Endothelial cell of umbilical vein (primary cell): ENCODE results near the gene GPR27. TPM values are rescaled to one million over a fixed set of nuclear protein-coding genes. Genes with fewer than 3 reads are reported as not detected.

ENCODE experiments used
- BruUV-seq: library from RNA; stranded (reverse); fragments of 400-500 nt; replicated peaks from 2 replicates; lab custom pipeline; 2021; lab: Mats Ljungman, UMichigan
- CTCF ChIA-PET: fragments of 300-600, 350-600 bp; sonication (Branson Sonifier 250); formaldehyde crosslinking; loops from one replicate; lab custom pipeline; 2021; ENCODE audit warnings: antibody characterized with exemption, inconsistent platforms; lab: Charles Lee
- POLR2A ChIA-PET: fragments of 300-600, 350-600 bp; sonication (Branson Sonifier 250); formaldehyde crosslinking; loops from one replicate; lab custom pipeline; 2021; ENCODE audit warnings: antibody characterized with exemption, inconsistent platforms; lab: Charles Lee
- DNase-seq: peaks from one replicate; pipeline ENCODE4 v3.0.0-alpha.2; 2011; ENCODE audit warnings: low read depth, low spot score
- FAIRE-seq: peaks from 2 replicates; lab custom pipeline; 2011; peaks lifted over from hg19 to GRCh38; lab: Jason Lieb, UNC
- H2AFZ ChIP-seq: 2 replicates; pipeline ENCODE4 v1.6.0; 2012; ENCODE audit warnings: low read depth, low read length, control low read depth, inconsistent platforms
- H3K27ac ChIP-seq: 2 replicates; pipeline ENCODE4 v1.5.1; 2011; ENCODE audit warnings: low read depth, mild to moderate bottlenecking, control low read depth, low read length, moderate library complexity; ENCODE audit not compliant: insufficient read depth
- H3K27me3 ChIP-seq, 2 experiments: 2 replicates each; pipeline versions ENCODE4 v1.6.0 to v1.6.1; 2011; ENCODE audit warnings: low read length in 2 of 2, mixed read lengths in 1 of 2; ENCODE audit not compliant: control insufficient read depth in 2 of 2, insufficient read depth in 2 of 2
- H3K36me3 ChIP-seq, 2 experiments: 2 replicates in 1 of 2; 3 replicates in 1 of 2; pipeline ENCODE4 v1.5.1; 2011; ENCODE audit warnings: low read length in 2 of 2, mild to moderate bottlenecking in 1 of 2, moderate library complexity in 1 of 2; ENCODE audit not compliant: control insufficient read depth in 2 of 2, insufficient read depth in 2 of 2; ENCODE audit errors: extremely low read depth in 1 of 2
- H3K4me1 ChIP-seq: 3 replicates; pipeline ENCODE4 v1.5.1; 2011; ENCODE audit warnings: mild to moderate bottlenecking, low read length; ENCODE audit not compliant: control insufficient read depth, insufficient read depth; ENCODE audit errors: extremely low read depth
- H3K4me2 ChIP-seq: 2 replicates; pipeline ENCODE4 v1.6.1; 2011; ENCODE audit warnings: low read length, control low read depth, mixed read lengths; ENCODE audit not compliant: insufficient read depth
- H3K4me3 ChIP-seq, 3 experiments: fragments of 200-600 bp in 1 of 3; sonication (generic), shearing (Covaris generic) in 1 of 3; replicated peaks in 1 of 3; 2 replicates each; pipeline ENCODE4 v1.5.1; 2011 to 2016; ENCODE audit warnings: control low read depth in 3 of 3, low read length in 3 of 3, mild to moderate bottlenecking in 2 of 3, inconsistent platforms in 1 of 3, low read depth in 1 of 3, moderate library complexity in 1 of 3; ENCODE audit not compliant: insufficient read depth in 1 of 3
- H3K79me2 ChIP-seq: 2 replicates; pipeline ENCODE4 v1.6.0; 2012; ENCODE audit warnings: low read length, inconsistent platforms; ENCODE audit not compliant: control insufficient read depth, insufficient read depth
- H3K9ac ChIP-seq: replicated peaks from 2 replicates; pipeline ENCODE3; 2011; ENCODE audit warnings: low read length, control low read depth; ENCODE audit not compliant: insufficient read depth; ENCODE audit errors: extremely low read depth
- H3K9me1 ChIP-seq: replicated peaks from 3 replicates; pipeline ENCODE4 v1.6.0; 2011; ENCODE audit warnings: mild to moderate bottlenecking, low read length; ENCODE audit not compliant: control insufficient read depth, insufficient read depth; ENCODE audit errors: extremely low read depth
- H3K9me3 ChIP-seq: replicated peaks from 2 replicates; pipeline ENCODE4 v1.5.1; 2012; ENCODE audit warnings: low read length, inconsistent platforms; ENCODE audit not compliant: control insufficient read depth, insufficient read depth
- H4K20me1 ChIP-seq: replicated peaks from 2 replicates; pipeline ENCODE3; 2011; ENCODE audit warnings: mild to moderate bottlenecking, low read length; ENCODE audit not compliant: control insufficient read depth, insufficient read depth; ENCODE audit errors: extremely low read depth
- CTCF ChIP-seq, 2 donors: IDR thresholded peaks; 1 replicate in 1 of 2; 2 replicates in 1 of 2; pipeline ENCODE4 v1.5.1; 2011; ENCODE audit warnings: low read length in 2 of 2, mild to moderate bottlenecking in 2 of 2, moderate library complexity in 2 of 2, control low read depth in 1 of 2, inconsistent platforms in 1 of 2, low read depth in 1 of 2; ENCODE audit not compliant: insufficient read depth in 1 of 2; ENCODE audit errors: extremely low read depth in 1 of 2
- EZH2 ChIP-seq: IDR thresholded peaks from 2 replicates; pipeline ENCODE4 v1.6.1; 2012; ENCODE audit warnings: borderline replicate concordance, low read depth, mild to moderate bottlenecking, moderate library complexity, low read length, inconsistent platforms; ENCODE audit not compliant: severe bottlenecking
- FOS ChIP-seq: IDR thresholded peaks from 2 replicates; pipeline ENCODE4 v1.6.1; 2011; ENCODE audit warnings: mild to moderate bottlenecking, low read length, moderate library complexity, borderline replicate concordance; ENCODE audit not compliant: insufficient read depth
- GATA2 ChIP-seq: IDR thresholded peaks from 2 replicates; pipeline ENCODE4 v1.7.0; 2011; ENCODE audit warnings: low read depth, mild to moderate bottlenecking, moderate library complexity, mixed read lengths, low read length; ENCODE audit not compliant: insufficient read length, insufficient read depth
- JUN ChIP-seq: IDR thresholded peaks from 2 replicates; pipeline ENCODE4 v1.6.1; 2011; ENCODE audit warnings: borderline replicate concordance, low read depth; ENCODE audit not compliant: insufficient read length, insufficient read depth
- MAX ChIP-seq: IDR thresholded peaks from 2 replicates; pipeline ENCODE4 v1.6.1; 2011; ENCODE audit not compliant: insufficient read depth, insufficient read length
- MYC ChIP-seq: IDR thresholded peaks from one replicate; pipeline ENCODE4 v1.6.1; 2011; ENCODE audit warnings: mild to moderate bottlenecking, low read depth, low read length
- POLR2A ChIP-seq: IDR thresholded peaks from 2 replicates; pipeline ENCODE4 v1.6.1; 2012; ENCODE audit warnings: low read depth, mild to moderate bottlenecking, control low read depth, low read length
- POLR2AphosphoS5 ChIP-seq: IDR thresholded peaks from 2 replicates; pipeline ENCODE4 v1.6.1; 2012; ENCODE audit warnings: low read depth, mild to moderate bottlenecking, control low read depth, low read length, moderate library complexity; ENCODE audit not compliant: insufficient read depth
- dilution Hi-C: fragments of 300-500 bp; cut with MboI; formaldehyde crosslinking; loops from one replicate; pipeline ENCODE4 v1.15.0; 2019; ENCODE audit warnings: low sequenced_read_pairs; ENCODE audit not compliant: extremely low pct_ligation_motif_present
- intact Hi-C: fragments of 100-400 bp; cut with micrococcal nuclease; formaldehyde crosslinking; loops from one replicate; pipeline ENCODE4 v1.10.0; 2022
- polyA plus RNA-seq, 4 experiments: library from polyadenylated mRNA; depleted of rRNA in 3 of 4; stranded (reverse) in 3 of 4; unstranded in 1 of 4; fragments of >200 nt; gene quantifications; 2 replicates each; pipeline versions ENCODE4 v1.2.1 to v1.2.3, GENCODE V29; 2011 to 2012; ENCODE audit warnings: missing spikeins in 1 of 4
- total RNA-seq: library from RNA; stranded (reverse); gene quantifications from 2 replicates; pipeline ENCODE4 v1.2.3, GENCODE V29; 2021

Gene GPR27
- total and polyA plus RNA-seq, 2 donors (not counting 3 experiments of a cell fraction or from before 2014, with no cell fraction given) = 0.03 TPM; not detected in 1

- Histone ChIP-seq H3K36me3 (no peaks in the 10 kb centered on the region), H3K79me2 (no peaks in the 10 kb centered on the region), H3K9ac (no peak overlapping the region), H3K27ac (no peak overlapping the region), H2AFZ (no peak overlapping the region), H3K9me1 (no peaks in the 10 kb centered on the region), H3K4me3 (no peak overlapping the region), H4K20me1 (no peaks in the 10 kb centered on the region), H3K4me2 (no peak overlapping the region), H3K4me1 (no peaks in the 10 kb centered on the region), H3K9me3 (no peaks in the 10 kb centered on the region), H3K27me3 (peaks cover 0 to 4% of the 10 kb centered on the region in 2 experiments)
- ChIA-PET CTCF (interaction anchor here (0.8 kb wide), 1 partner anchor 13 kb away, joined by 3 read pairs; no protein-coding TSS in a partner anchor), POLR2A (no interaction called here)
- no peak for FAIRE-seq
- no TSS peak for BruUV-seq
- no peak for DNase-seq
- dilution Hi-C loops = no loop called here
- intact Hi-C loops = loop anchor here (5.0 to 10.0 kb wide), 2 partner anchors 143 to 1370 kb away; no protein-coding TSS in a partner anchor
- no peak for TF ChIP-seq MYC
- TF ChIP-seq POLR2AphosphoS5 = no peak
- TF ChIP-seq JUN = no peak
- no peak for TF ChIP-seq POLR2A
- no peak for TF ChIP-seq GATA2
These were observed 39.1 kb upstream of the GPR27 start for GRCh38 chr3:71714595-71714994.

- FAIRE-seq = no peak
- H2AFZ ChIP-seq = no peak overlapping the region
- H3K4me2 ChIP-seq = no peak overlapping the region
- no peak overlapping the region for H3K4me3 ChIP-seq
- H3K36me3 ChIP-seq = no peaks in the 10 kb centered on the region
- intact Hi-C loops (loop anchor here (10.0 kb wide), 1 partner anchor 1367 kb away; no protein-coding TSS in a partner anchor), dilution Hi-C loops (no loop called here)
- no peak overlapping the region for H3K9ac ChIP-seq
- no peak overlapping the region for H3K27ac ChIP-seq
- ChIA-PET POLR2A (no interaction called here), CTCF (no interaction called here)
- H4K20me1 ChIP-seq = no peaks in the 10 kb centered on the region
- no peaks in the 10 kb centered on the region for H3K9me1 ChIP-seq
- H3K9me3 ChIP-seq = no peaks in the 10 kb centered on the region
- no peak for DNase-seq
- BruUV-seq = no TSS peak
- peaks cover 2 to 13% of the 10 kb centered on the region in 2 experiments for H3K27me3 ChIP-seq
- H3K4me1 ChIP-seq = no peaks in the 10 kb centered on the region
- no peak for TF ChIP-seq GATA2
- TF ChIP-seq POLR2AphosphoS5 = no peak
- no peak for TF ChIP-seq CTCF (IDR thresholded peaks at IDR 0.05; ENCODE audit: extremely low read depth in 1 of 2, insufficient read depth in 1 of 2, low read depth in 1 of 2, low read length in 2 of 2)
- TF ChIP-seq MYC = no peak
- no peak for TF ChIP-seq POLR2A
- TF ChIP-seq JUN = no peak
- TF ChIP-seq FOS = no peak
- no peak for TF ChIP-seq EZH2
- no peak for TF ChIP-seq MAX
- no peaks in the 10 kb centered on the region for H3K79me2 ChIP-seq
These were observed 35.6 kb upstream of the GPR27 start for GRCh38 chr3:71718072-71718471.
